MCF 10A (cell line): ENCODE data around the gene CXCR3. TPM values are rescaled to one million over a fixed set of nuclear protein-coding genes. Genes with fewer than 3 reads are reported as not detected.
A peak's percentile ranks its signal among the peaks of the same experiment; 100 is the strongest.

Experiments used
- BruUV-seq: library from RNA; stranded (reverse); fragments of 400-500 nt; replicated peaks from 2 replicates; lab custom pipeline; 2021; lab: Mats Ljungman, UMichigan
- CTCF ChIA-PET: fragments of 300-600 bp; sonication (Branson Sonifier 250); formaldehyde crosslinking; extraction: SDS; loops from one replicate; lab custom pipeline; 2021; ENCODE audit warnings: antibody characterized with exemption, inconsistent platforms; lab: Yijun Ruan, JAX
- POLR2A ChIA-PET: fragments of 300-600, 350-650 bp; sonication (Branson Sonifier 250); formaldehyde crosslinking; extraction: SDS; loops from one replicate; lab custom pipeline; 2020; ENCODE audit warnings: antibody characterized with exemption, inconsistent platforms; lab: Yijun Ruan, JAX
- DNase-seq: peaks from one replicate; pipeline ENCODE4 v3.0.0-alpha.2; 2018; ENCODE audit not compliant: unreplicated experiment
- H3K27ac Mint-ChIP-seq: one replicate; pipeline ENCODE4 v1.8.0; 2022; ENCODE audit warnings: mild to moderate bottlenecking, low read depth, mixed read lengths; ENCODE audit not compliant: unreplicated experiment
- H3K27me3 Mint-ChIP-seq: one replicate; pipeline ENCODE4 v1.8.0; 2022; ENCODE audit warnings: mixed read lengths; ENCODE audit not compliant: insufficient read depth, unreplicated experiment
- H3K36me3 Mint-ChIP-seq: one replicate; pipeline ENCODE4 v1.8.0; 2022; ENCODE audit warnings: mild to moderate bottlenecking, moderate library complexity, mixed read lengths; ENCODE audit not compliant: insufficient read depth, unreplicated experiment
- H3K4me1 Mint-ChIP-seq: one replicate; pipeline ENCODE4 v1.8.0; 2022; ENCODE audit warnings: mixed read lengths; ENCODE audit not compliant: insufficient read depth, unreplicated experiment
- H3K4me3 Mint-ChIP-seq: one replicate; pipeline ENCODE4 v1.8.0; 2022; ENCODE audit warnings: mild to moderate bottlenecking, moderate library complexity, mixed read lengths; ENCODE audit not compliant: unreplicated experiment
- H3K9me3 Mint-ChIP-seq: one replicate; pipeline ENCODE4 v1.8.0; 2022; ENCODE audit warnings: mixed read lengths; ENCODE audit not compliant: unreplicated experiment
- intact Hi-C: fragments of 100-400 bp; cut with micrococcal nuclease; formaldehyde crosslinking; loops from 2 replicates; pipeline ENCODE4 v1.14.1; 2022
- total RNA-seq: library from RNA; stranded (reverse); gene quantifications from 2 replicates; pipeline ENCODE4 v1.2.3, GENCODE V29; 2022
- TF ChIP-seq, protein P1 (sequence below): fragments of 200-600 bp; IDR thresholded peaks from one replicate; pipeline ENCODE4 v1.8.0; 2022; ENCODE audit warnings: antibody characterized with exemption, mild to moderate bottlenecking; ENCODE audit not compliant: unreplicated experiment

The CXCR3 gene
- total RNA-seq, 1 experiment from 2014 or later = not detected

DNA sequence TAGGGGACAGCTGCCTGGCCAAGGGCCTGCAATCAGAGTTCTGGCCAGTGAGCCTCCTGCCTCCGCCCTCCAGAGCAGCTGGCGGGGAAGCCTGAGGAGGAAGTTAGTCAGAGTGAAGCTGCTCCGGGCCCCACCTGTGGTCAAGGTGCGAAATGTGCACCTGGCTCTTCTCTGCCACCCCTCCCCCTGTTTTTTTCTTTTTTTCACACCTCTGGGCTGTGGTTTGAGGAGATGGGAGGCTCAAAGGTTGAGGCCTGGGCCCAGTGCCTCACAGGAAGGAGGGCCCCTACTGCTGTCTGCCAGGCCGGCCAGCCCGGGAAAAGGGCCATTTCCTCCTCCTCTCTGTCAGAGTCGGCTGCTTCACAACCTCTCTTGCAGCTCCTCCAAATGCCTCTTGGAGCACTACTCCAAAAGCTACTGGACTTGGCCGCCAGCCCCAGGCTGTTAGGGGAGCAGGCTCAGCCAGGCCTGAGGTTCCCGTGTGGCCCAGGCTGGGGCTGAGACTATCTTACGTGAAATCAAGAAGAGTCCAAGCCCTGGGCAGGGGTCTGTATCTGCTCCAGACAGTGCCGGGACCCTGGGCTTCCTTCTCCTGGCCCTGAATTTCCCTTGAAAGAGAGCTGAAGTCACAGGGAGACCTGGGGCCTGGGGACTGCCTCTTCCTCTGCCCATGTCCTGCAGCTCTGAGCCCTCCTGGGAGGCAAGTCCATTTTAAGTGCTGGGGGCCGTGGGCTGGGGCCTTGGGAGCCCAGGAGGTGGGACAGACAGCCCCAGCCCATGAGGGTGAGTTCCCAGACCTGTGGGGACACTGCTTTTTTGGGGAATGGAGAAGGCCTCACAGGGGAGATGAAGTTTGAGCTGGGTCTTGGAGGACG is 4.5 kb upstream of the CXCR3 start:
- CTCF ChIA-PET = interaction anchor here (0.6 to 1.5 kb wide), 3 partner anchors 8 to 224 kb away, joined by 4 to 8 read pairs (median 4); no protein-coding TSS in a partner anchor

DNA sequence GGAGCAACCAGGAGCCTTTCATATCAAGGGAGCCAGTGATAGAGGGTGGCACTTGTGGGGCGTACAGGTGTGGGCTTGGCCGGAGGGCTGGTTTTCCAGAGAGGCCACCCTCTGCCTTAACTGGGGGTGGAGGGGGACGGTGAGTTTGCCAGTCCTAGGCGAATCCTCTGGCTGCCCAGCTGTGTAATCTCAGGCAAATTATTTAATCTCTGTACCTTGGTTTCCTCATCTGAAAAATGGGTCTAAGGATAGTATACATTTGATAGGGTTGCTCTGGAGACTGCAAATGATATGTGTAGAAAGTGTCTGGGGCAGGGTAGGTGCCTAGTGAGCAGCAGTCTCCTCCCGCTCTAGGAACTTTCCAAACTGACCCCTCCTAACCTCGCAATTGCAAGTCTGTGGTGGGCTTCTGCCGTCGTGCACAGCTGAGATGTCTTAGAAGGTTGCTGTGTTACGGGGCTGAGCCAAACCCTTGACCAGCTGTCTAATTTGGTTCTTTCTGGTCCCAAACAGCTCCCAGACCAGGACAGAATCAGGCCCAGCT is 3.8 kb upstream of the CXCR3 start:
- ChIA-PET POLR2A (no interaction called here), CTCF (interaction anchor here (0.6 kb wide), 1 partner anchor 224 kb away, joined by 8 read pairs; no protein-coding TSS in a partner anchor)
- intact Hi-C loops = no loop called here
- Mint-ChIP-seq H3K27ac (no peak overlapping the region), H3K4me3 (no peak overlapping the region), H3K9me3 (no peaks in the 10 kb centered on the region), H3K36me3 (no peaks in the 10 kb centered on the region), H3K4me1 (no peaks in the 10 kb centered on the region), H3K27me3 (peaks cover 9% of the 10 kb centered on the region)
- BruUV-seq = no TSS peak
- no peak for DNase-seq
- TF ChIP-seq, protein P1, sequence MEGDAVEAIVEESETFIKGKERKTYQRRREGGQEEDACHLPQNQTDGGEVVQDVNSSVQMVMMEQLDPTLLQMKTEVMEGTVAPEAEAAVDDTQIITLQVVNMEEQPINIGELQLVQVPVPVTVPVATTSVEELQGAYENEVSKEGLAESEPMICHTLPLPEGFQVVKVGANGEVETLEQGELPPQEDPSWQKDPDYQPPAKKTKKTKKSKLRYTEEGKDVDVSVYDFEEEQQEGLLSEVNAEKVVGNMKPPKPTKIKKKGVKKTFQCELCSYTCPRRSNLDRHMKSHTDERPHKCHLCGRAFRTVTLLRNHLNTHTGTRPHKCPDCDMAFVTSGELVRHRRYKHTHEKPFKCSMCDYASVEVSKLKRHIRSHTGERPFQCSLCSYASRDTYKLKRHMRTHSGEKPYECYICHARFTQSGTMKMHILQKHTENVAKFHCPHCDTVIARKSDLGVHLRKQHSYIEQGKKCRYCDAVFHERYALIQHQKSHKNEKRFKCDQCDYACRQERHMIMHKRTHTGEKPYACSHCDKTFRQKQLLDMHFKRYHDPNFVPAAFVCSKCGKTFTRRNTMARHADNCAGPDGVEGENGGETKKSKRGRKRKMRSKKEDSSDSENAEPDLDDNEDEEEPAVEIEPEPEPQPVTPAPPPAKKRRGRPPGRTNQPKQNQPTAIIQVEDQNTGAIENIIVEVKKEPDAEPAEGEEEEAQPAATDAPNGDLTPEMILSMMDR = no peak

More for the DNA sequence above, 4.5 kb upstream of the CXCR3 start:
- H3K4me3 Mint-ChIP-seq = no peak overlapping the region
- peak; percentile 60 for DNase-seq
- TF ChIP-seq, protein P1 = no peak
- H3K36me3 Mint-ChIP-seq = no peaks in the 10 kb centered on the region
- intact Hi-C loops = no loop called here
- no TSS peak for BruUV-seq
- no peaks in the 10 kb centered on the region for H3K4me1 Mint-ChIP-seq
- H3K27me3 Mint-ChIP-seq = peaks cover 15% of the 10 kb centered on the region
- POLR2A ChIA-PET = no interaction called here
- H3K27ac Mint-ChIP-seq = no peak overlapping the region
- no peaks in the 10 kb centered on the region for H3K9me3 Mint-ChIP-seq

DNA sequence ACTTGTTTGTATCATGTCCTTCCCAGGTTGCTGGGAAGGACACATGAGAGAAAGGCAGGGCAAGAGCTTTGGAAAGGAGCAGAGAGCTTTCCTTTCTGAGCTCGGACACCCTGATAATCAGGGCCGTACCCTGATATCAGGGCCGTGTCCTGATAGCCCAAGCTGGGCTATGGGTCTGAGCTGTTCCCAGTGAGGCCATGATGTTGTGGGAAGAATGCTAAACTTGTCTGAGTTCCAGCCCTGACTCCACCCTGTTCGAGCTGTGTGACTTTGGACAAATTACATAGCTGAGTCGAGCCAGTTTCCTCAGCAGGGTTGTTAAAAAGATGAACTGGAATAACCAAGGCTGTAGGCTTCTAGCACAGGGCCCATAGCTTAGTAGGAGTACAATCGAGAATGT is 3.3 kb upstream of the CXCR3 start:
- Mint-ChIP-seq H3K27ac (no peak overlapping the region), H3K36me3 (no peaks in the 10 kb centered on the region), H3K9me3 (no peaks in the 10 kb centered on the region), H3K4me3 (no peak overlapping the region), H3K27me3 (peaks cover 4% of the 10 kb centered on the region), H3K4me1 (no peaks in the 10 kb centered on the region)
- ChIA-PET POLR2A (no interaction called here), CTCF (no interaction called here)
- intact Hi-C loops = no loop called here
- no peak for DNase-seq
- TF ChIP-seq, protein P1 = no peak
- no TSS peak for BruUV-seq

DNA sequence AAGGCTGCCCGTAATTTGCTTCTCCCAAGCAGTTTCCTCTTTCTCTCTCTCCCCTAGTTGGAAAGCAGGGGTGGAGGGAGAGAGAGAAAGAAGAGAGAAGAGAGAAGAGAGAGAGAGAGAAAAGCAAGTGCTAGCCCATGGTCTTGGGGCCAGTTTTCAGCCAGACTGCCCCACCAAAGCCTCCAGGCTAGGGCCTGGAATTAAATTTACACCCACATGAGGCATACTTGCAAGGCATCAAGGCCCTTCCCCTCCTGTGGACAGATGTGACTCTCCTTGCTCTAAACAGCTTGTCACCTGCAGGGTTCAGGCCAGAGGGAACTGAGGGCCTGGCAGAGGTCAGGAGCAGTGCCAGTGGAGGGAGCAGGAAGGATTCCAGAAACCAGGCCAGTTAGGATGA is 1.7 kb upstream of the CXCR3 start:
- Mint-ChIP-seq H3K4me3 (no peak overlapping the region), H3K27me3 (no peaks in the 10 kb centered on the region), H3K27ac (no peak overlapping the region), H3K9me3 (no peaks in the 10 kb centered on the region), H3K4me1 (no peaks in the 10 kb centered on the region), H3K36me3 (peaks cover 15% of the 10 kb centered on the region)
- POLR2A ChIA-PET = no interaction called here
- intact Hi-C loops = no loop called here
- BruUV-seq = no TSS peak
- no peak for DNase-seq
- CTCF ChIA-PET = no interaction called here
- TF ChIP-seq, protein P1 = no peak
